GM10847 (cell line): ENCODE results near the gene EZR.

Experiments used
- POLR2A ChIP-seq: IDR thresholded peaks from 2 replicates; pipeline ENCODE4 v1.6.1; 2011; ENCODE audit not compliant: insufficient read length; ENCODE audit errors: extremely low read depth

The EZR gene

GRCh38 chr6:158756977-158757752 lies 62.0 kb downstream of the EZR start:
- TF ChIP-seq POLR2A = no peak

GRCh38 chr6:158756126-158756525 lies 63.0 kb downstream of the EZR start:
- TF ChIP-seq POLR2A = no peak

- no peak for TF ChIP-seq POLR2A
These were observed 63.5 kb downstream of the EZR start for GRCh38 chr6:158755636-158756035.

- no peak for TF ChIP-seq POLR2A
These were observed 64.4 kb downstream of the EZR start for GRCh38 chr6:158754738-158755137.

- no peak for TF ChIP-seq POLR2A
These were observed 65.4 kb downstream of the EZR start for GRCh38 chr6:158753811-158754210.

GRCh38 chr6:158752613-158753012 lies 66.6 kb downstream of the EZR start:
- TF ChIP-seq POLR2A = no peak

- TF ChIP-seq POLR2A = no peak
These were observed 67.2 kb downstream of the EZR start for GRCh38 chr6:158751921-158752320.

GRCh38 chr6:158751224-158751623 lies 67.9 kb downstream of the EZR start:
- no peak for TF ChIP-seq POLR2A

- no peak for TF ChIP-seq POLR2A
These were observed 74.2 kb downstream of the EZR start for GRCh38 chr6:158744986-158745430.

GRCh38 chr6:158743033-158743651 lies 76.0 kb downstream of the EZR start:
- no peak for TF ChIP-seq POLR2A

GRCh38 chr6:158739673-158740072 lies 79.5 kb downstream of the EZR start:
- TF ChIP-seq POLR2A = no peak

GRCh38 chr6:158737710-158738615 lies 81.2 kb downstream of the EZR start:
- no peak for TF ChIP-seq POLR2A

- no peak for TF ChIP-seq POLR2A
These were observed 82.0 kb downstream of the EZR start for GRCh38 chr6:158737082-158737709.

GRCh38 chr6:158735009-158735408 lies 84.2 kb downstream of the EZR start:
- TF ChIP-seq POLR2A = no peak

GRCh38 chr6:158730541-158730907 lies 88.6 kb downstream of the EZR start:
- no peak for TF ChIP-seq POLR2A
